HT1080 (cell line): ENCODE results near the gene ATP1A3. TPM values are rescaled to one million over a fixed set of nuclear protein-coding genes. Genes with fewer than 3 reads are reported as not detected.

Source experiments
- DNase-seq: peaks from one replicate; pipeline ENCODE4 v3.0.0-alpha.2; 2015; ENCODE audit warnings: low read depth
- total RNA-seq: library from RNA; depleted of rRNA; stranded (reverse); fragments of >200 nt; shearing (Covaris generic); gene quantifications from 2 replicates; pipeline ENCODE4 v1.2.3, GENCODE V29; 2014

ATP1A3 gene
- total RNA-seq, 1 experiment from 2014 or later: 0.03 TPM

DNA sequence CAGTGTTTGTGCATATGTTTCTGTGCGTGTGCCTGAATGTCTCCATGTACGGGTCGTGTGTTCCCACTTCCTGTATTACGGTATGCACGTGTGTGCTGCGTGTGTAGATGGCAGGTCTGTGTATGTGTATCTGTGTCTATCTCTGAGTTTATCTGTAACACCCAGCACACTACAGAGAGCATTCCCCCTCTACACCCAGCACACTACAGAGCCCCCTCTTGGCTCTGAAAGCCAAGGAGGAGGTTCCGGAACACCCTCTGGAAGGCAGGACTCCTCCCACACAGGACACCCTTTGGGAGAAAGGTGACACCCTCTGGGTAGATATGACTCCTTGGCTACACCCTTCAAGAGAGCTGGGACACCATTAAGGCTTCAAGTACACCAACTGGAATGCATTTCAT lies 63.7 kb downstream of the ATP1A3 start:
- DNase-seq: no peak

DNA sequence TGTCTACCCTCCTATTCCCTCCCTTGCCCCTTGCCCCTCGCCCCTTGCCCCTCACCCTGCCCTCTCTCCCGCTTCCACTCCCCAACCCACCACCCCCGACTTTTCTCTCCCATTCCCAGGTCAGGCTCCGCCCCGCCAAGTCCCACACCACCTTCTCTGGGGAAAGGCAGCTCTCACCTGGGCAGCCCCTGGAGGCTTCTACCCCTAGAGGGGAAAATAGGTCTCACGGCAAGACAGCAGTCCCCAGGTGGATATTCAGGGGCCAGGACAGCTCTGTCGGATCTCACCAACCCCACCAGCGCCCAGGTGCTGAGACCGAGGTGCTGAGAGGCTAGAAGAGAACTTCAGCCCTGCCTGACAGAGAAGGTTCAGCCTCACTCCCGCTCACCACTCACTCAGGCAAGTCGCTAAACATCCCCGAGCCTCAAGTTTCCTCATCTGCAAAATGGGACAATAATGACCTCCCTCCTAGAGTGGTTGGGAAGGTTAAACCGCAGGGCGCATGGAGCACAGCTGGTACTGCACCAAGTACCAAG lies 64.4 kb downstream of the ATP1A3 start:
- no peak for DNase-seq

DNA sequence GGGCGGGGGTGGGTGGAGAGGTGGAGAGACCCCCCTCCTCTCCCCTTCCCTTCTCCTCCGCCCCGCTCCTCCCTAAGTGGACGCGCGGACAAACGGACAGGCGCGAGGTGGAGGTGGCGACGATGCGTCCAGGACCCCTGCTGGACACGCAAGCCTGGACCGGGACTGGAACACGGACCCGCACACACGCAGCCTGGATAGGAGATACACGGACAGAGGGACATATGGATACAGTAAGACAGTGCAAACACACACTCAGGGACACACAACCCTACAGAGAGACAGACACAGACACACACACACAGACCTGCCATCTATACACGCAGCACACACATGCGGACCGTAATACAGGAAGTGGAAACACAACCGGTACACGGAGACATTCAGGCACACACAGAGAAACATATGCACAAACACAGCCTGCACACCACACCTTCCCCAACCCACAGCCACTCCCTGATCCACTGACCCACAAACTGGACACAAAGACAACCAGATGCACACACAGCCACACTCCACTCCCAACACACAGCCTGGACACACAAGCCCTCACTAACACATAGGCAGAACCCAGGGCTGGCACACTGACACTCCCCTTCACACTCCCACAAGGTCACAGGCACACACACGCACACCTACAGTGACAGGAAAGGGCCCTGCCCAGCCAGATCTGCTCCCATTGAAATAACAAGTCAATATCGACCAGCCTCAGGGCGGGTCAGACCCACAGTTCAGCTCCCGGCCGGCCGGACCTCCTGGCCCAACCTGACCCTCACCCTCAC lies 65.1 kb downstream of the ATP1A3 start:
- no peak for DNase-seq

DNA sequence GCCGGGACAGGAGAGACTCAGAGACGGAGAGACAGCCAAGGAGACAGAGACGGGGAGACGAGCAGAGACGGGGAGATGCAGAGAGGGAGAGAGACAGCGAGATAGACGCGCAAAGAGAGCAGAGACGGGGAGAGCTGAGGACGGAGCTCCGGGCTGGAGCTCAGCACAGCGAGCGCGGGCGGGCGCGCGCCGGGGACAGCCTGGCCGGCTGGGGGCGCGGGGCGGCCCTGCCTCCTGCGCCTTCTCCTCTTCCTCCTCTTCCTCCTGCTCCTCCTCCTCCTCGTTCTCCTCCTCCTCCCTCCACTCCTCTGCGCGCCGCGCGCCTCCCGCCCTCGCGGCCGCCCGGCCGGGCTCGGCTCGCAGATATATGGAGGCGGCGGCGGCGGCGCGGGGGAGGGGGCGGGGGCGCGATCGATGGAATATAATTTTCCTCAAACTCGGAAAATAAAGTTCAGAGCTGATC lies 65.8 kb downstream of the ATP1A3 start, which contains the start of gene ERFL:
TSS of gene ERFL (minus strand) at position 229 of the 463 bp plus-strand sequence. CDS start 15,530 bp downstream, outside the sequence.
- DNase-seq: peak; percentile 83

DNA sequence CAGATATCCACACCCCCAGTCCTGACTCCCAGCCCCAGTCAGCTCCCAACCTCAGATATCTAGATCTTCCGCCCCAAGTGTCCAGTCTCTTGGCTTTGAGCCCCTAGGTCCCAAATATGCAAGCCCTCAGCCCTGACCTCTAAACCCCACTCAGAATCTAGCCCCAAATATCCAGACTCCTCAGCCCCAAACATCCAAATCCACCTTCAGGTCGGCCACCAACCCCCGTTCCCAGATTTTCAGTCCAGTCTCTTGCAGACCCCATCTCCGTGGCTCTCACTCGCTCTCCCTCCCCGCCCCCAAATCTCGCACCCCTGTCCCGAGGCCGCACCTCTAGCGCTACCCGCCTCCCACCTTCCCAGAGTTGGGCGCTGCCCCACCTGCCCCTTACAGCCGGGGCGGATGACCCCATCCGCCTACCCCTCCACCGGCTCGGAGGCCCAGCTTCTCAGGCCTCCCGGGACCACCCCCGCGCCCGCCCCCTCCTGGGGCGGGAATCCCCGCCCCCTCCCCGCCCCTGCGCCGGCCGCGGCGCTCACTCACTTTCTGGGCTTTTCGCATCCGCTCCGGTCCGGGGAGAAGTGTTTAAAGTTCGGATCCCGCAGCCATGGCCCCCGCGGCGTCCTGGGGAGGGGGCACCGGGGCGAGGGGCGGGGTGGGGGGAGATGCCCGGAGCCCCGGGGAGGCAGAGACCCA lies 66.4 kb downstream of the ATP1A3 start:
- DNase-seq: no peak

DNA sequence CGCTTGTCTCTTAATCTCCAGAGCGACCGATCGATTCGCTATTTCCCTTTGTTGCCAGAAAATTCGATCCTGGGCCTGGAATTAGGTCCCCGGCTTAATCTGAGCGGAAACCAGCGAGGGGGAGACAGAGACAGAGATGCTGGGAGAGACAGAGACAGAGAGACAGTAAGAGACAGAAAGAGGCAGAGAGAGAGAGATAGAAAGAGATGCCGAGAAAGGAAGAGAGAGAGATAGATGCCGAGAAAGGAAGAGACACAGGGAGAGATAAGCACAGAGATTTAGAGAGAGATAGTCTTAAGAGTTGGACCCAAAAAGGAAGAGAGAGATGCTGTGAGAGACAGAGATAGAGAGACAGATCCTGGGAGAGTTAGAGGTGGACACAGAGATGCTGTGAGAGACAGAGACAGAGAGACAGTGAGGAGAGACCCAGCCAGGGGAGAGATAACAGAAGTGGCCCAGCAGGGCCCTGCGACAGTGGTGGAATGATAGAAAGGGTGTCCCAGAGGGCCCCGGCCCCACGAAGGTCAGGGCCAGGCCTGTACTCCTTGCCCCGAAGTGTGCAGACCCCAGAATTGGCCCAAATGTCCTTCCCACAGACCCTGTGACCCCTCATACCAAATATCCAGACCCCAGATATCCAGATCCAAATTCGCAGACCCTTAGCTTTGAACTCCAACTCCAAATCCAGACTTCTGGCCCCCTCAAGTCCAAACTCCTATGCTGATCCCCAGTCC lies 67.1 kb downstream of the ATP1A3 start:
- DNase-seq: no peak

DNA sequence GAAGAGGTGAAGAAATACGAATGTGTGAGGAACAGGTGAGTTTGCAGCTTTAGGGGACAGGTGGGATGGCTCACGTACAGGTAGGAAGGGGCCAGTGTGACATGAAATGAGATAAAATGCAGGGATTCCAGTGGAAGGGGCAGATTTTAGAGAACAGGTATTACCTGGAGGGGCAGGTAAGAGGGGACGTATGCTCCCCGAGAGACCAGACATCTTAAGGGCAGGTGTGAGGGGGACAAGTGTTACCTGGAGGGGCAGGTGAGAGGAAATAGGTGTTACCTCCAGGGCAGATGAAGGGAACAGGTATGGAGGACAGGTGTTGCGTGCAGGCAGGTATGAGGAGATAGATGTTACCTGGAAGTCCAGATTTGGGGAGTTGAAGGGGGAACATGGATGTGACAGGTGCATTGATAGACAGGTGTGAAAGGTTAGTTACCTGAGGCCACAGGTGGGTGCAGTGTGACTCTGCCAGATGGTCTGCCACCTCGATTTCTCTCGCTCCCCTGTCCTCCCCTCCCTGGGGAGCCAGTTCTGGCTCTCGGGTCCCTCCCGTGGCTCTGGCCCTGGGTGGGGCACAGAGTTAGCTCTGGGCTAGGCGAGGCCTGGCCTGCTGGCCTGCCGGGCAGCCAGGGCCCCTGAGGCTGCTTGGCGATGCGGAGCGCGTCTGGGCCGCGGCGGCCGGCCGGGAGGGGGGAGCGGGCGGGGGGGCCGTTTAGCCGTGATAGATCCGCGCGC lies 67.8 kb downstream of the ATP1A3 start:
- no peak for DNase-seq

DNA sequence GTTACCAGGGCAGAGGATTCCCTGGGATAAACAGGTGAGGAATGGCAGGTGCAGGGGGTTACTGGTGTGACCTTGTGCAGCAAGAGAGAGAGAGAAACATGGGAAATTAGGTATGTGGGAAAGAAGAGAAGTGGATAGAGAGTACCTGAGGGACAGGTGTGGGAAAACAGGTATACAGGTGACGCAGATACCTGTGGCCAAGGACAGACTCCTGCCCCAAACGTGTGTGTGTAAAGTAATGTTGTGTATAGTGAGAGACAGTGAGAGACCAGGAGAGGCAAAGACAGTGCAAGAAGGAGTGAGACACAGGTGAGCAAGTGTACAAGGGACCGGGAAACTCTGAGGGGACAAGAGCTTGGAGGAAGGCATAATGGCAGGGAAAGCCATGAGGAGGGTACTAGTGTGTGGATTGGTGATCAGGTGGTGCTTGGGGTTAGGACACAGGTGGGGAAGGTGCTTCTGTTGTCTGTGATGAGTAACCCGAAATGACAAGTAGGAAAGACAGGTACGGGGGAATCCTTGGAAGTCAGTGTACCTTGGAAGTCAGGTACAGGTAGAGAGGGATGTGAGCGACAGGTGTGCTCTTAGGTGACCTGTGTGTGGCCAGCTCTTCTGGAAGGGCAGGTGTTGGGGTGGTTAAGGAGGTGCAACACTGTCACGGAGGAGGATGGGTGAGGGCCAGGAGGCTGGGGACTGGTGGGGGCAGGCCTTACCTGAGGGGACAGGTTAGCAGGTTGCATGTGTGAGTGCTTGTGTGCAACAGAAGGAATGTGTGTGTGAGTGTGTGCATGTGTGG lies 68.6 kb downstream of the ATP1A3 start:
- DNase-seq: no peak

DNA sequence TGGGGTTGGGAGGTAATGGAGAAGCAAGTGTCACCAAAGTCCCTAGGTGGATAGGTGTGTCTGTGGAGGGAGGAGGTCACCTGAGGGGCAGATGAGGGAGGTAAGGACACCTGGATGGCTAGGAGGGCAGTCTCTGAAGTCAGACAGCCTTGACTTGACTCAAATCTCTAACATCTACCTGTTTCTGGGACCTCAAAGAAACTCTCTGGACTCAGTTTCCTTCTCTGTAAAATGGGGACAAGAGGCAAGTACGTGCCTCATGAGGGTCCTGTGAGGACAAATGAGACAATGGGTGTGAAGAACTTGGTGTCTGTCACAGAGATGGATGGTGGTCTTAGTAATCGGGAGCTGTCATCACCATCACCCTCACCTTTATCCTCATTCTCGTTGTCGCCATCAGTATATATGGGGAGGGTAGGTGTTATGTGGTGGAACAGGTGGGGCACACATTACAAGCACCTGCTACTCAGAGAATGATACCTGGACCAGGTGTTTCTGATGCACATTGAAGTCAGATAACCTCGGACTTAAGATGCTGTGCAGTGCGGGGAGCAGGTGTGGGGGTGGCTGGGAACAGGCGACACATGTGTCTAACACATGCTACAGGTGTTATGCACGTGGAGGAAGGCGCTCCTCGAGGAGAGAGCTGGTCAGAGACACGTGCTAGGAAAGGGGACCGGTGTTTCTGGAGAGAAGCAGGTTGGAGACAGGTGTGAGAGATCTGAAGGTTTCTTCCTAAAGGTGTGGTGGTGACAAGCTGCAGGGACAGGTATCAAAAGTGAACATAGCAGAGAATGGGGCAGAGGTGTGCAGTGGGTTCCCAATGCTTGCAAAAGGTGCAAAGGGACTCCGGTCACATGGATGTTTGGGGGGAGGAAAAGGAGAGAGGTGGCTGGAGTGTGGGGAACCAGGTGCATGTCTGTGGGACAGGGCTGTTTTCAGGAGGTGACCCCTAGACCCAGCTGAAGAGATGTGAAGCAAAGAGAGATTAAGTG lies 69.6 kb downstream of the ATP1A3 start:
- DNase-seq: no peak

DNA sequence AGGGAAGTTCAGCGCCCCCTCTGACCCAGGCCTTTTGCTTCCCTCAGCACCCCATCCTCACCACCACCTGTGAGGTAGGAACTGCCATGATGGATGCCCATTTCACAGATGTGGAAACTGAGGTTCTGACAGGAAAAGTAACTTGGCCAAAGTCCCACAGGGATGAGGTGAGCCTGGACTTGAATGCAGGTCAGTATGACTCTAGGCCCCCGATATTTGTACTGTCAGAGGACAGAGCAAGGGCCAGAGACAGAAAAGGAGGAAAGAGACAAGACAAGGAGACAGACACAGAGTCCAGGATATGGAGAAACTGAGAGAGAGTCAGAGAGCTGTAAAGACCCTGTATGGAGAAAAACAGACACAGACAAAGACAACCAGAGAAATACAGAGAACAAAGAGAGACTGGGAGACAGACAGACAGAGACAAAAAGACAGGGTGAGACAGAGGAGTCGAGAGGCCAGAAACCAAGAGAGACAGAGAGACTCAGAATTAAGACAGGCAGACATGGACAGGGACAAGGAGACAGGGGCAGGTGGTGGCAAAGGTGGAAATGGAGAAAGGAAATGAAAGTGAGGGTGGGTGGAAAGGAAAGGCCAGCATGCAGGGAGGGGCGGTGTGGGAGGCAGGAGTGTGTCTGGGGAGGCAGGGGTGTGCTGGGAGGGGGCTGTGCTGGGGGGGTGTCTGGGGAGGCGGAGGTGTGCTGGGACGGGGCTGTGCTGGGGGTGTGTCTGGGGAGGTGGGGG lies 70.8 kb downstream of the ATP1A3 start:
- DNase-seq: no peak

DNA sequence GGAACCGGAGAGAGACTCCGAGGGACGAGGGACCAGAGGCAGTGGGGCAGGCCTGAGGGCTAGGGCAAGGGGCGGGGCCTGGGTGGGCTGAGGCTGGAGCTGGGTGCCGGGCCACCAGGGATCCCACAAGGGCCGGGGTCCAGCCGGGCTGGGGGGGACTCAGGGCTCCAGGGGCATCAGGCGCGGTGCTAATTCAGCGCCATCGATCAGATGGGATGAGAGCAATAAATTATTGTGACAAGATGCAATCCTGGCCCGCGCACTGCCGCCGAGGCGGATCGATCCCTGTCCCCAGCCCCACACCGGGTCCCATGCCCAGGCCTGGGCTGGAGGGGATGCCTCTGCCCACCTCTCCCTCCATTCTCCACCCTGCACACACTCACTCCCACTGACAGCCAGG lies 71.4 kb downstream of the ATP1A3 start:
- no peak for DNase-seq

DNA sequence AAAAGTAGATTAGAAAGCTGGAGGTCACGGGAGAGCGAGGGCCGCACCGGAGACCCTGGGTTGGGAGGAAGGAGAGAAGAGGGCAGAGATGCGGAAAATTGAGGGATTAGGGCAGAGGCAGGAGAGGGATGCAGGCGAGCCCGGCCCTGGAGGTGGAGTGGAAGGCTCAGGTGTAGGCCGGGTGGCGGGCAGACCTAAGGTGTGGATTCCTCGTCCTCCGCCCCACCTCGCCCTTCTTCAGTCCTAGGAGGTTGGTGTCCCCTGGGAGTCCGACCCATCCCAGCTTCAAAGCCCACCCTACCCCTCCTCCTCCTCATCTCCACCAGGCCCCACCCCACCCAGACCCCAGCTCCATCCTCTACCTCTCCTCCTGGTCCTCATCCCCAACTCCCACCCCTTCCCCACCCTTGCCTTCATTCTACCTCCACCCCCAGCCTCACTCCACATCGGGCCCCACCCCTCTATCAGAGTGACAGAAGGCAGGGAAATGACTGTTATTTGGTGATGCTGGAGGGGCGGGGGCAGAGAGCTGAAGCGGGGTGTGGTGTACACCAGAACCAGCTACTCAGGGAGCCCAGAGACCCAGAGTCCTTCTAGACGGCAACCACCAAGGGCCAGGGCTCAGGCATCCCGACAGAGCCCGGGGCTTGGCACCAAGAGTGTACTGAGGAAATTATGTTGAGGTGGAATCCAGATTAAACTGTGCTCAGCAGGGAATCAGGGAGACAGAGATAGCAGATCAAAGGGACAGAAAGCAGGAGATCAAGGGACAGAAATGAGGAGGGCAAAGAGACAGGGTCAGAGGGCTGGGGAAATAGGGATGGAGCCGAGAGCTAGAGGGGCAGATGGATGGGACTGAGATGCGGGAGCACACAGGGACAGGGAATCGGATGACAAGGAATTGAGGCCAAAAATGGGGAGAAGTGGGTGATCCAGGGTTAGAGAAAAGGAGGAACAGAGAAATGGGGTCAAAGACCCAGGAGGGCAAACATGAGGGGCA lies 72.2 kb downstream of the ATP1A3 start:
- no peak for DNase-seq

DNA sequence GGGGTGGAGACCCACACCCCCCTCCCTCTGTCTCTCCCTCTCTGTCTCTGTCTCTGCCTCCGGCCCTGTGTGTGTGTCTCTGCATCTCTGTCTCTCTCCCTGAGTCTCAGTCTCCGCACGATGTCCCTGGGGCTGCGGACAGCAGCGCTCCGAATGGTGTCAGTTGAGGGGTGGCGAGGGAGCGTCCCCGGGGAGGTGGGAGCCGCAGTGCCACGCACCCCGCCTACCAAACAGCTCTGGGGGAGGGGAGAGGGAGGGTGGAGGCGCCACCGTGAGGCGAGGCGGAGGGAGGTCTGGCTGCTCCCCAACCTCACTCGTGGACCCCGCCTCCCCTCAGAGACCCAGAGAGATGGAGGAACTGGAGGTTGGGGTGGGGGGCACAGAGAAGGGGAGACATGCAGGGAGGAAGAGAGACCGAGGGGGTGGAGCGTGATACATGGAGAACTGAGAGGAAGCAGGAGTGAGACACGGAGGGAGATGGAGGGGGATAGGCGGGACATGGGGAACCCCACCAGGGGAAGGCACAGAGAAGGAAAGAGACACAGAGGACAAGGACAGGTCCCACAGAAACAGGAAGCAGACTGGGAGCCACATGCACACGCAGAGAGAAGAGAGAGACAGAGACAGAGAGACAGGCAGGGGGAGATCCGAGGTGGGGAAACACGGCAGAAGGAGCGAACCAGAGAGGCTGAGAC lies 73.0 kb downstream of the ATP1A3 start:
- no peak for DNase-seq

DNA sequence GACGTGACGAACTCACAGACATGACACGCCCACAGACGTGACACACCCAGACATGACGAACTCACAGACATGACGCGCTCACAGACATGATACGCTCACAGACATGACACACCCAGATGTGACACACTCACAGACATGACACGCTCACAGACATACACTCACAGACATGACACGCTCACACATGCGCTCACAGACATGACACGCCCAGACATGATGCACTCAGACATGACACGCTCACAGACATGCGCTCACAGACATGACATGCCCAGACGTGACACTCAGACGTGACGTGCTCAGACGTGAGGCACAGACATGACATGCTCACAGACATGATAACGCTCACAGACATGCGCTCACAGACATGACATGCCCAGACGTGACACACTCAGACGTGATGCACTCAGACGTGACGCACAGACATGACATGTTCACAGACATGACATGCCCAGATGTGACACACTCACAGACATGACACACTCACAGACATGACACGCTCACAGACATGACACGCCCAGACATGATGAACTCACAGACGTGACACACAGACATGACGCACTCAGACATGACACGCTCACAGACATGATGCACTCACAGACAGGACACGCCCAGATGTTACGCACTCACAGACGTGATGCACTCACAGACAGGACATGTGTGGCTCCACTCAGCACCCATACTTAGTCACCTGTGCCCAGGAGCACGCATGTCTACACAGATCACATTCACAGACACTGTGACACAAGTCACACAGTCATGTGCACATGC lies 73.9 kb downstream of the ATP1A3 start:
- no peak for DNase-seq

DNA sequence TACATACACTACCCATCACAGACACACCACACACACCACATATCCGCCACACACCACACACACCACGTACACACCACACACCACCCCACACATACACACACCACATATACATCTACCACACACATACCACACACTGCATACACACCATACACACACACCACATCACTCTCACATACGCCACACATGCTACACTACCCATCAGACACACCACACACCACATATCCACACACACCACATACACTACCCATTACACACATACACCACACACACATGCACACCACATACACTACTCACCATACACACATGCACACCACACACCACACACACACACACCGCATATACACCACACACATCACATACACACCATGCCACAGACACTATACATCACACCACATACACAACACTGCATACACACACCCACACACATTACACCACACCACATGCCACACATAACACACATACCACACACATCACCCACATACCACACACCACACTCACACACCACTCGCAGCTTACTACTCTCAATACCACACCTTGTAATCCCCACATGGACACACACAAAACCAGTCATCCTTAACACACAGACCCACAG lies 75.3 kb downstream of the ATP1A3 start:
- DNase-seq: no peak
